ENCODE measurements around the gene OR52E8.

- no peak for TF ChIP-seq CTCF (IDR thresholded peaks at IDR 0.05; ENCODE audit: insufficient read depth, low read length)
- TF ChIP-seq REST (IDR thresholded peaks at IDR 0.05; ENCODE audit: insufficient replicate concordance, low read depth) = no peak
These were observed 42.0 kb downstream of the OR52E8 start for GRCh38 chr11:5815534-5815933.
